SK-N-SH treated with all-trans-retinoic acid at 6 μM for 48 hours (cell line): ENCODE measurements around the gene LAMC1.

ENCODE experiments used
- ARNTL ChIP-seq: fragments of 450-650 bp; formaldehyde crosslinking; IDR thresholded peaks from 2 replicates; pipeline ENCODE4 v1.5.0; 2020; ENCODE audit warnings: low read depth, mild to moderate bottlenecking, moderate library complexity, borderline replicate concordance
- ESRRG ChIP-seq: fragments of 250-450 bp; sonication (Bioruptor Pico); IDR thresholded peaks from 2 replicates; pipeline ENCODE4 v1.6.1; 2021; ENCODE audit warnings: mild to moderate bottlenecking
- SNAI2 ChIP-seq: fragments of 250-450 bp; sonication (Bioruptor Pico); IDR thresholded peaks from 2 replicates; pipeline ENCODE4 v1.5.0; 2020; ENCODE audit warnings: mild to moderate bottlenecking, moderate library complexity
- ZFP3 ChIP-seq: fragments of 250-450 bp; sonication (Bioruptor Pico); IDR thresholded peaks from 2 replicates; pipeline ENCODE4 v1.5.0; 2020; ENCODE audit warnings: mild to moderate bottlenecking, moderate library complexity
- TF ChIP-seq, protein P1 (sequence below): fragments of 250-450 bp; sonication (Bioruptor Pico); IDR thresholded peaks from 2 replicates; pipeline ENCODE4 v1.8.0; 2020; ENCODE audit warnings: mild to moderate bottlenecking, moderate library complexity, borderline replicate concordance
- TF ChIP-seq, protein P2 (sequence below): fragments of 250-450 bp; sonication (Bioruptor Pico); IDR thresholded peaks from 2 replicates; pipeline ENCODE4 v1.5.1; 2021; ENCODE audit warnings: mild to moderate bottlenecking, moderate library complexity

DNA sequence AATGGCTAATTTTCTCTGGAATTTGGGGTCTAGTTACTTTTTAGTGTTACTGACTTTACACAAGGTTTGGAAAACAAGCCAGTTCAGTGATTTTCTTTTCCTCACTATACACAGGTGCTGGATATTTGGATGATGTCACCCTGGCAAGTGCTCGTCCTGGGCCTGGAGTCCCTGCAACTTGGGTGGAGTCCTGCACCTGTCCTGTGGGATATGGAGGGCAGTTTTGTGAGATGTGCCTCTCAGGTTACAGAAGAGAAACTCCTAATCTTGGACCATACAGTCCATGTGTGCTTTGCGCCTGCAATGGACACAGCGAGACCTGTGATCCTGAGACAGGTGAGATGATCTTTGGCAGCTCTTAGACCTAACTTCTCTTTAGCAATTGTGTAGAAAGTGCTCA is 98.4 kb downstream of the LAMC1 start:
- TF ChIP-seq ZFP3 (CRISPR knock-in tag) (no peak), ARNTL (CRISPR knock-in tag) (no peak), ESRRG (CRISPR knock-in tag) (no peak), SNAI2 (CRISPR knock-in tag) (no peak)
- TF ChIP-seq, protein P1, sequence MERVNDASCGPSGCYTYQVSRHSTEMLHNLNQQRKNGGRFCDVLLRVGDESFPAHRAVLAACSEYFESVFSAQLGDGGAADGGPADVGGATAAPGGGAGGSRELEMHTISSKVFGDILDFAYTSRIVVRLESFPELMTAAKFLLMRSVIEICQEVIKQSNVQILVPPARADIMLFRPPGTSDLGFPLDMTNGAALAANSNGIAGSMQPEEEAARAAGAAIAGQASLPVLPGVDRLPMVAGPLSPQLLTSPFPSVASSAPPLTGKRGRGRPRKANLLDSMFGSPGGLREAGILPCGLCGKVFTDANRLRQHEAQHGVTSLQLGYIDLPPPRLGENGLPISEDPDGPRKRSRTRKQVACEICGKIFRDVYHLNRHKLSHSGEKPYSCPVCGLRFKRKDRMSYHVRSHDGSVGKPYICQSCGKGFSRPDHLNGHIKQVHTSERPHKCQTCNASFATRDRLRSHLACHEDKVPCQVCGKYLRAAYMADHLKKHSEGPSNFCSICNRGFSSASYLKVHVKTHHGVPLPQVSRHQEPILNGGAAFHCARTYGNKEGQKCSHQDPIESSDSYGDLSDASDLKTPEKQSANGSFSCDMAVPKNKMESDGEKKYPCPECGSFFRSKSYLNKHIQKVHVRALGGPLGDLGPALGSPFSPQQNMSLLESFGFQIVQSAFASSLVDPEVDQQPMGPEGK (CRISPR knock-in tag), result no peak
- TF ChIP-seq, protein P2, sequence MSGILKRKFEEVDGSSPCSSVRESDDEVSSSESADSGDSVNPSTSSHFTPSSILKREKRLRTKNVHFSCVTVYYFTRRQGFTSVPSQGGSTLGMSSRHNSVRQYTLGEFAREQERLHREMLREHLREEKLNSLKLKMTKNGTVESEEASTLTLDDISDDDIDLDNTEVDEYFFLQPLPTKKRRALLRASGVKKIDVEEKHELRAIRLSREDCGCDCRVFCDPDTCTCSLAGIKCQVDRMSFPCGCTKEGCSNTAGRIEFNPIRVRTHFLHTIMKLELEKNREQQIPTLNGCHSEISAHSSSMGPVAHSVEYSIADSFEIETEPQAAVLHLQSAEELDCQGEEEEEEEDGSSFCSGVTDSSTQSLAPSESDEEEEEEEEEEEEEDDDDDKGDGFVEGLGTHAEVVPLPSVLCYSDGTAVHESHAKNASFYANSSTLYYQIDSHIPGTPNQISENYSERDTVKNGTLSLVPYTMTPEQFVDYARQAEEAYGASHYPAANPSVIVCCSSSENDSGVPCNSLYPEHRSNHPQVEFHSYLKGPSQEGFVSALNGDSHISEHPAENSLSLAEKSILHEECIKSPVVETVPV (CRISPR knock-in tag), result no peak
